HG03280 (cell line): Measurements from ENCODE around the gene EML6.
"Not testable (repeated sequence)": the region's sequence is repeated elsewhere in the genome, so short reads cannot be mapped to it uniquely, and the experiment has no call there.

ENCODE experiments used
- ATAC-seq: cut with Tn5 transposase; IDR thresholded peaks from one replicate; pipeline ENCODE4 v1.9.1; 2021; ENCODE audit warnings: mild to moderate bottlenecking, moderate library complexity; ENCODE audit not compliant: unreplicated experiment

The EML6 gene

GRCh38 chr2:54979321-54980044, 256.0 kb downstream of the EML6 start:
- no peak for ATAC-seq

GRCh38 chr2:54981385-54981784, 257.9 kb downstream of the EML6 start:
- ATAC-seq, result no peak

GRCh38 chr2:54983345-54984220, 260.1 kb downstream of the EML6 start:
- ATAC-seq, result no peak

- no peak for ATAC-seq
These were observed 261.0 kb downstream of the EML6 start for GRCh38 chr2:54984476-54984875.

- ATAC-seq, result no peak
These were observed 262.8 kb downstream of the EML6 start for GRCh38 chr2:54986264-54986663.

GRCh38 chr2:54988612-54989011, 265.1 kb downstream of the EML6 start:
- no peak for ATAC-seq

GRCh38 chr2:54990694-54991093, 267.2 kb downstream of the EML6 start:
- not testable (repeated sequence) for ATAC-seq

GRCh38 chr2:54995553-54995952, 272.1 kb downstream of the EML6 start:
- ATAC-seq, result no peak

GRCh38 chr2:54997826-54998225, 274.4 kb downstream of the EML6 start:
- no peak for ATAC-seq

- no peak for ATAC-seq
These were observed 275.7 kb downstream of the EML6 start for GRCh38 chr2:54999182-54999581.

GRCh38 chr2:55000341-55000740, 276.9 kb downstream of the EML6 start:
- ATAC-seq, result no peak

- no peak for ATAC-seq
These were observed 278.3 kb downstream of the EML6 start for GRCh38 chr2:55001716-55002115.

GRCh38 chr2:55003706-55004639, 280.5 kb downstream of the EML6 start:
- ATAC-seq, result no peak

GRCh38 chr2:55006306-55006705, 282.8 kb downstream of the EML6 start:
- no peak for ATAC-seq

- no peak for ATAC-seq
These were observed 286.0 kb downstream of the EML6 start for GRCh38 chr2:55009277-55010060.

- ATAC-seq, result peak; percentile 80
These were observed 286.7 kb downstream of the EML6 start for GRCh38 chr2:55010149-55010591.

GRCh38 chr2:55010915-55011314, 287.5 kb downstream of the EML6 start:
- no peak for ATAC-seq

GRCh38 chr2:55011831-55012671, 288.6 kb downstream of the EML6 start:
- ATAC-seq, result no peak
